ENCODE measurements around the gene TTBK1. TPM values are rescaled to one million over a fixed set of nuclear protein-coding genes. Genes with fewer than 3 reads are reported as not detected.

TTBK1 gene
- total and polyA plus RNA-seq, 2 of the 4 experiments (the other 2 are of a cell fraction) = 0.02 TPM; not detected in 1

DNA sequence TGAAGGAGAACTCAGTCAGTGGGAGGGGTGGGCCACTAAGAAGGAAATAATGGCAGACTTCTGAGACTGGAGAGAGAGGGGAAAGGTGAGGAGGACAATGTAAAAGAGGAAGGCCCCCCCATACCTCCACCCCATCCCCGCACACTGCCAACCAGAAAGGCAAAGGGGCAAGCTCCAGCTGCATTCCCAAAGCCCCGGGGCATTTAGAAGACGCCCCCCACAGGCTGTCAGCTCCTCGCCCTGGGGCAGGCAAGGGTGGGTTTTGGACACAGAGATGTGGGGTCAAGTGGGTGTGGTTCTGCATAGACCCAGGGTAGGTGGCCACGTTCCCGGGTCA lies 34.0 kb downstream of the TTBK1 start:
- no peak overlapping the region for H3K27ac ChIP-seq (ENCODE audit: insufficient read depth, low read length)
- in situ Hi-C loops (cut with MboI; ENCODE audit: low sequenced_read_pairs) (no loop called here), intact Hi-C loops (cut with micrococcal nuclease) (no loop called here), dilution Hi-C loops (cut with HindIII; ENCODE audit: low sequenced_read_pairs, unreplicated experiment) (no loop called here)
- H3K27me3 ChIP-seq (ENCODE audit: control insufficient read depth, insufficient read depth, low read length) = peaks cover 42% of the 10 kb centered on the region
- no peak overlapping the region for H3K23ac ChIP-seq (ENCODE audit: low read depth, low read length)
- no peak overlapping the region for H3K18ac ChIP-seq (ENCODE audit: low read depth, low read length)
- DNase-seq (no peak), ATAC-seq (ENCODE audit: low read depth) (no peak)
- H3K56ac ChIP-seq (ENCODE audit: extremely low read depth, insufficient read depth, low read length) = no peak overlapping the region
- BruUV-seq (replicated peaks) = no TSS peak
- TF ChIP-seq, protein P1, sequence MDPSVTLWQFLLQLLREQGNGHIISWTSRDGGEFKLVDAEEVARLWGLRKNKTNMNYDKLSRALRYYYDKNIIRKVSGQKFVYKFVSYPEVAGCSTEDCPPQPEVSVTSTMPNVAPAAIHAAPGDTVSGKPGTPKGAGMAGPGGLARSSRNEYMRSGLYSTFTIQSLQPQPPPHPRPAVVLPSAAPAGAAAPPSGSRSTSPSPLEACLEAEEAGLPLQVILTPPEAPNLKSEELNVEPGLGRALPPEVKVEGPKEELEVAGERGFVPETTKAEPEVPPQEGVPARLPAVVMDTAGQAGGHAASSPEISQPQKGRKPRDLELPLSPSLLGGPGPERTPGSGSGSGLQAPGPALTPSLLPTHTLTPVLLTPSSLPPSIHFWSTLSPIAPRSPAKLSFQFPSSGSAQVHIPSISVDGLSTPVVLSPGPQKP (IDR thresholded peaks at IDR 0.05; ENCODE audit: borderline replicate concordance, low read depth, low read length) = no peak
- TF ChIP-seq NFE2L2 (IDR thresholded peaks at IDR 0.05; ENCODE audit: low read depth, low read length) = no peak
- TF ChIP-seq MAFK (IDR thresholded peaks at IDR 0.05; ENCODE audit: low read depth, low read length) = no peak
- TF ChIP-seq, protein P2, sequence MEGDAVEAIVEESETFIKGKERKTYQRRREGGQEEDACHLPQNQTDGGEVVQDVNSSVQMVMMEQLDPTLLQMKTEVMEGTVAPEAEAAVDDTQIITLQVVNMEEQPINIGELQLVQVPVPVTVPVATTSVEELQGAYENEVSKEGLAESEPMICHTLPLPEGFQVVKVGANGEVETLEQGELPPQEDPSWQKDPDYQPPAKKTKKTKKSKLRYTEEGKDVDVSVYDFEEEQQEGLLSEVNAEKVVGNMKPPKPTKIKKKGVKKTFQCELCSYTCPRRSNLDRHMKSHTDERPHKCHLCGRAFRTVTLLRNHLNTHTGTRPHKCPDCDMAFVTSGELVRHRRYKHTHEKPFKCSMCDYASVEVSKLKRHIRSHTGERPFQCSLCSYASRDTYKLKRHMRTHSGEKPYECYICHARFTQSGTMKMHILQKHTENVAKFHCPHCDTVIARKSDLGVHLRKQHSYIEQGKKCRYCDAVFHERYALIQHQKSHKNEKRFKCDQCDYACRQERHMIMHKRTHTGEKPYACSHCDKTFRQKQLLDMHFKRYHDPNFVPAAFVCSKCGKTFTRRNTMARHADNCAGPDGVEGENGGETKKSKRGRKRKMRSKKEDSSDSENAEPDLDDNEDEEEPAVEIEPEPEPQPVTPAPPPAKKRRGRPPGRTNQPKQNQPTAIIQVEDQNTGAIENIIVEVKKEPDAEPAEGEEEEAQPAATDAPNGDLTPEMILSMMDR (conservative IDR thresholded peaks at IDR 0.05; ENCODE audit: low read depth, low read length) = no peak
- no peak for TF ChIP-seq CEBPB (IDR thresholded peaks at IDR 0.05; ENCODE audit: low read depth, low read length)
- TF ChIP-seq FOS (IDR thresholded peaks at IDR 0.05; ENCODE audit: low read depth, low read length) = no peak
- TF ChIP-seq RCOR1 (IDR thresholded peaks at IDR 0.05; ENCODE audit: insufficient replicate concordance, low read length) = no peak
- TF ChIP-seq, protein P3, sequence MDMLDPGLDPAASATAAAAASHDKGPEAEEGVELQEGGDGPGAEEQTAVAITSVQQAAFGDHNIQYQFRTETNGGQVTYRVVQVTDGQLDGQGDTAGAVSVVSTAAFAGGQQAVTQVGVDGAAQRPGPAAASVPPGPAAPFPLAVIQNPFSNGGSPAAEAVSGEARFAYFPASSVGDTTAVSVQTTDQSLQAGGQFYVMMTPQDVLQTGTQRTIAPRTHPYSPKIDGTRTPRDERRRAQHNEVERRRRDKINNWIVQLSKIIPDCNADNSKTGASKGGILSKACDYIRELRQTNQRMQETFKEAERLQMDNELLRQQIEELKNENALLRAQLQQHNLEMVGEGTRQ (IDR thresholded peaks at IDR 0.05; ENCODE audit: low read depth, low read length) = no peak
- H2BK120ac ChIP-seq (ENCODE audit: low read depth, low read length) = no peak overlapping the region
- no peak overlapping the region for H2AK5ac ChIP-seq (ENCODE audit: low read depth, low read length)
- no peak overlapping the region for H3K4me2 ChIP-seq (ENCODE audit: low read depth, low read length)
- peak overlapping the region; percentile 66 for H2AK9ac ChIP-seq (replicated peaks; ENCODE audit: low read depth, low read length, poor library complexity)
- H2BK15ac ChIP-seq (ENCODE audit: low read depth, low read length) = no peak overlapping the region
- H3K9ac ChIP-seq (ENCODE audit: low read depth, low read length) = no peak overlapping the region
- H3K9me1 ChIP-seq (ENCODE audit: insufficient read depth, low read length) = peaks cover 6% of the 10 kb centered on the region; the same call in 1 of the 2 replicates
- H3K9me3 ChIP-seq (ENCODE audit: control insufficient read depth, insufficient read depth, low read length) = no peaks in the 10 kb centered on the region
- H4K91ac ChIP-seq (ENCODE audit: insufficient read depth, low read depth, low read length) = no peak overlapping the region
- peaks cover 10% of the 10 kb centered on the region for H3K4me1 ChIP-seq (ENCODE audit: control insufficient read depth, insufficient read depth, low read length)
- H4K5ac ChIP-seq (ENCODE audit: low read depth, low read length) = no peak overlapping the region
- H2BK20ac ChIP-seq (ENCODE audit: low read depth, low read length) = no peak overlapping the region
- no peak overlapping the region for H4K8ac ChIP-seq (ENCODE audit: low read depth in 2 of 2, low read length in 2 of 2)
- no peak overlapping the region for H3K14ac ChIP-seq (replicated peaks; ENCODE audit: low read depth, low read length)
- H3K79me1 ChIP-seq (ENCODE audit: low read depth in 1 of 2, low read length in 2 of 2) = no peaks in the 10 kb centered on the region
- CTCF ChIA-PET = no interaction called here
- WGBS, 2 experiments (ENCODE audit: extremely low coverage in 2 of 2, insufficient read length in 1 of 2) = no CpG with 5 or more reads among the region's 6 CpGs
- H3K4ac ChIP-seq (ENCODE audit: low read depth, low read length) = no peak overlapping the region
- no peaks in the 10 kb centered on the region for H4K20me1 ChIP-seq (ENCODE audit: insufficient read depth, low read length)
- no peaks in the 10 kb centered on the region for H3K36me3 ChIP-seq (ENCODE audit: control insufficient read depth, insufficient read depth, low read length)
- no peak overlapping the region for H3K4me3 ChIP-seq (ENCODE audit: insufficient read depth, low read depth, low read length)
- POLR2A ChIA-PET (ENCODE audit: unreplicated experiment) = no interaction called here
- H2BK5ac ChIP-seq (ENCODE audit: low read depth, low read length, poor library complexity, severe bottlenecking) = no peak overlapping the region
- H2AFZ ChIP-seq (replicated peaks; ENCODE audit: low read length, poor library complexity) = peak overlapping the region; percentile 23
